GM23338 (cell line): Measurements from ENCODE around the gene PTH2. TPM values are rescaled to one million over a fixed set of nuclear protein-coding genes. Genes with fewer than 3 reads are reported as not detected.

Experiments
- ATAC-seq: fragments of 200-7000 bp; cut with Tn5 transposase; 3 replicates; pipeline ENCODE4 v1.9.1; 2020
- DNase-seq: peaks from one replicate; pipeline ENCODE4 v3.0.0-alpha.2; 2015; ENCODE audit warnings: low spot score
- H2AFZ ChIP-seq: fragments of 200-600 bp; sonication (generic); 2 replicates; pipeline ENCODE4 v1.8.0; 2016; ENCODE audit warnings: antibody characterized with exemption, mild to moderate bottlenecking, moderate library complexity
- H3F3A ChIP-seq: fragments of 200-600 bp; sonication (generic); replicated peaks from 2 replicates; pipeline ENCODE4 v1.8.0; 2017; ENCODE audit warnings: antibody characterized with exemption, mixed run types, low read depth
- H3K27ac ChIP-seq: fragments of 200-600 bp; sonication (generic); 2 replicates; pipeline ENCODE4 v1.6.1; 2016; ENCODE audit warnings: low read depth
- H3K27me3 ChIP-seq: fragments of 200-600 bp; sonication (generic); 2 replicates; pipeline ENCODE4 v1.8.0; 2016; ENCODE audit warnings: mild to moderate bottlenecking, mixed run types, moderate library complexity; ENCODE audit not compliant: insufficient read depth
- H3K36me3 ChIP-seq: fragments of 200-600 bp; sonication (generic); 2 replicates; pipeline ENCODE4 v1.8.0; 2016; ENCODE audit warnings: mild to moderate bottlenecking; ENCODE audit not compliant: insufficient read depth
- H3K4me1 ChIP-seq: fragments of 200-600 bp; sonication (generic); 2 replicates; pipeline ENCODE4 v1.8.0; 2016; ENCODE audit warnings: mild to moderate bottlenecking, moderate library complexity; ENCODE audit not compliant: insufficient read depth
- H3K4me2 ChIP-seq: fragments of 200-600 bp; sonication (generic); 2 replicates; pipeline ENCODE4 v1.7.1; 2017; ENCODE audit warnings: mixed run types
- H3K4me3 ChIP-seq: fragments of 200-600 bp; sonication (generic); 2 replicates; pipeline ENCODE4 v1.6.1; 2016; ENCODE audit warnings: mixed run types
- H3K79me2 ChIP-seq: fragments of 200-600 bp; sonication (generic); replicated peaks from 2 replicates; pipeline ENCODE4 v1.8.0; 2017; ENCODE audit warnings: mild to moderate bottlenecking; ENCODE audit not compliant: insufficient read depth
- H3K9me2 ChIP-seq: fragments of 200-600 bp; sonication (generic); 2 replicates; pipeline ENCODE4 v1.8.0; 2017; ENCODE audit not compliant: insufficient read depth
- H4K20me1 ChIP-seq: fragments of 200-600 bp; sonication (generic); replicated peaks from 2 replicates; pipeline ENCODE4 v1.8.0; 2017; ENCODE audit warnings: mild to moderate bottlenecking; ENCODE audit not compliant: insufficient read depth
- H3K27ac Mint-ChIP-seq: 2 replicates; pipeline ENCODE4 v1.8.0; 2020; ENCODE audit warnings: inconsistent platforms, mild to moderate bottlenecking, moderate library complexity, mixed read lengths
- H3K27me3 Mint-ChIP-seq: 3 replicates; pipeline ENCODE4 v1.8.0; 2022; ENCODE audit warnings: low read depth, mild to moderate bottlenecking, moderate library complexity, mixed read lengths, inconsistent platforms; ENCODE audit not compliant: insufficient read depth, poor library complexity
- H3K36me3 Mint-ChIP-seq: 3 replicates; pipeline ENCODE4 v1.8.0; 2021; ENCODE audit warnings: low read depth, mild to moderate bottlenecking, inconsistent platforms, moderate library complexity, mixed read lengths
- H3K4me1 Mint-ChIP-seq: 3 replicates; pipeline ENCODE4 v1.8.0; 2020; ENCODE audit warnings: mild to moderate bottlenecking, inconsistent platforms, mixed read lengths
- H3K4me3 Mint-ChIP-seq: 3 replicates; pipeline ENCODE4 v1.8.0; 2021; ENCODE audit warnings: moderate library complexity, mild to moderate bottlenecking, inconsistent platforms, mixed read lengths
- H3K9me3 Mint-ChIP-seq: 3 replicates; pipeline ENCODE4 v1.8.0; 2020; ENCODE audit warnings: moderate library complexity, mild to moderate bottlenecking, inconsistent platforms, mixed read lengths
- CREB1 ChIP-seq: fragments of 250-450 bp; sonication (Bioruptor Pico); IDR thresholded peaks from 2 replicates; pipeline ENCODE4 v1.5.0; 2020; ENCODE audit warnings: low read depth, mild to moderate bottlenecking, moderate library complexity
- CTCF ChIP-seq, 2 experiments: fragments of 200-600 bp in 1 of 2; sonication (generic) in 1 of 2; conservative IDR thresholded peaks; 2 replicates each; pipeline versions ENCODE4 v1.5.1 to v1.6.1; 2016 to 2017; ENCODE audit warnings: antibody characterized with exemption in 2 of 2, low read depth in 2 of 2, mild to moderate bottlenecking in 2 of 2, moderate library complexity in 1 of 2
- ETS1 ChIP-seq: IDR thresholded peaks from 2 replicates; pipeline ENCODE4 v1.6.1; 2016; ENCODE audit warnings: antibody characterized with exemption
- EZH2phosphoT487 ChIP-seq: fragments of 200-600 bp; sonication (generic); IDR thresholded peaks from one replicate; pipeline ENCODE4 v1.8.1; 2018; ENCODE audit warnings: antibody characterized with exemption; ENCODE audit not compliant: unreplicated experiment
- JUNB ChIP-seq: IDR thresholded peaks from one replicate; pipeline ENCODE4 v1.6.1; 2016; ENCODE audit warnings: antibody characterized with exemption; ENCODE audit not compliant: unreplicated experiment
- POLR2AphosphoS5 ChIP-seq: IDR thresholded peaks from 2 replicates; pipeline ENCODE4 v1.6.1; 2016; ENCODE audit warnings: antibody characterized with exemption, low read depth
- REST ChIP-seq: IDR thresholded peaks from one replicate; pipeline ENCODE4 v1.6.1; 2018; ENCODE audit warnings: antibody characterized with exemption; ENCODE audit not compliant: unreplicated experiment
- STAT1 ChIP-seq: IDR thresholded peaks from one replicate; pipeline ENCODE4 v1.6.1; 2016; ENCODE audit warnings: antibody characterized with exemption; ENCODE audit not compliant: unreplicated experiment
- ZNF114 ChIP-seq: fragments of 250-450 bp; sonication (Bioruptor Pico); IDR thresholded peaks from 2 replicates; pipeline ENCODE4 v1.5.0; 2020; ENCODE audit warnings: mild to moderate bottlenecking, moderate library complexity
- ZNF331 ChIP-seq: fragments of 250-450 bp; sonication (Bioruptor Pico); IDR thresholded peaks from 2 replicates; pipeline ENCODE4 v1.5.0; 2020; ENCODE audit warnings: low read depth, mild to moderate bottlenecking, moderate library complexity
- polyA plus RNA-seq: library from polyadenylated mRNA; unstranded; fragments of >200 nt; fragmentation: Nextera tagmentation; extraction: Ambion mirVana; gene quantifications from 2 replicates; pipeline ENCODE4 v1.2.1, GENCODE V29; 2016
- total RNA-seq: library from RNA; depleted of rRNA; stranded (reverse); fragments of >200 nt; shearing (Covaris generic); gene quantifications from 2 replicates; pipeline ENCODE4 v1.2.3, GENCODE V29; 2014

The PTH2 gene
- total and polyA plus RNA-seq, 2 experiments from 2014 or later = 1.6 TPM; not detected in 1

- TF ChIP-seq STAT1 = no peak
These were observed 26.3 kb downstream of the PTH2 start (continued) for GRCh38 chr19:49396738-49397505.

GRCh38 chr19:49395581-49396407 is 27.4 kb downstream of the PTH2 start:
- peaks cover 28% of the 10 kb centered on the region for H3K27me3 Mint-ChIP-seq
- no peak for DNase-seq
- no peak overlapping the region for H3K27ac Mint-ChIP-seq

GRCh38 chr19:49393881-49394280 is 29.4 kb downstream of the PTH2 start:
- Histone ChIP-seq H3K27me3 (no peaks in the 10 kb centered on the region), H3K4me2 (no peak overlapping the region), H3K79me2 (no peaks in the 10 kb centered on the region), H3K27ac (no peak overlapping the region), H3F3A (no peaks in the 10 kb centered on the region), H3K4me3 (no peak overlapping the region), H3K4me1 (no peaks in the 10 kb centered on the region; the same call in 1 of the 2 replicates), H3K36me3 (no peaks in the 10 kb centered on the region), H4K20me1 (no peaks in the 10 kb centered on the region), H3K9me2 (no peaks in the 10 kb centered on the region), H2AFZ (0 out of 2 replicates have a peak overlapping the region, but pooled peaks have one; percentile 52)
- TF ChIP-seq CREB1 = no peak
- TF ChIP-seq ZNF331 = no peak
- TF ChIP-seq REST = no peak
- no peak for TF ChIP-seq JUNB
- no peak for TF ChIP-seq ZNF114 (CRISPR knock-in tag)
- TF ChIP-seq POLR2AphosphoS5 = no peak
- TF ChIP-seq EZH2phosphoT487 = no peak
- no peak for TF ChIP-seq CTCF (conservative IDR thresholded peaks at IDR 0.05; ENCODE audit: low read depth in 2 of 2)
- TF ChIP-seq ETS1 = no peak
- ATAC-seq = no peak
- H3K4me1 Mint-ChIP-seq = peaks cover 17% of the 10 kb centered on the region
- H3K27me3 Mint-ChIP-seq = peaks cover 27% of the 10 kb centered on the region
- no peaks in the 10 kb centered on the region for H3K9me3 Mint-ChIP-seq
- H3K4me3 Mint-ChIP-seq = no peak overlapping the region
- H3K36me3 Mint-ChIP-seq = no peaks in the 10 kb centered on the region; the same call in 2 of the 3 replicates
- H3K27ac Mint-ChIP-seq = no peak overlapping the region
- DNase-seq = no peak

More at GRCh38 chr19:49395581-49396407, 27.4 kb downstream of the PTH2 start:
- no peak overlapping the region for H2AFZ ChIP-seq
- H3K4me3 ChIP-seq = no peak overlapping the region
- peaks cover 26% of the 10 kb centered on the region for H3K4me1 Mint-ChIP-seq
- H3K27ac ChIP-seq = no peak overlapping the region
- no peak overlapping the region for H3K4me2 ChIP-seq
- H4K20me1 ChIP-seq = no peaks in the 10 kb centered on the region
- H3K36me3 ChIP-seq = no peaks in the 10 kb centered on the region
- H3K4me3 Mint-ChIP-seq = no peak overlapping the region
- H3K9me3 Mint-ChIP-seq = no peaks in the 10 kb centered on the region
- ATAC-seq = no peak; the same call in 2 of the 3 replicates
- no peaks in the 10 kb centered on the region for H3K79me2 ChIP-seq
- no peaks in the 10 kb centered on the region; the same call in 1 of the 2 replicates for H3K4me1 ChIP-seq
- no peaks in the 10 kb centered on the region for H3K36me3 Mint-ChIP-seq
- H3K27me3 ChIP-seq = no peaks in the 10 kb centered on the region
- H3K9me2 ChIP-seq = no peaks in the 10 kb centered on the region
- TF ChIP-seq JUNB (no peak), CREB1 (no peak)
- H3F3A ChIP-seq = no peaks in the 10 kb centered on the region
